Bronchial epithelial cell (primary cell): Measurements from ENCODE around the gene KRTAP10-5. TPM values are rescaled to one million over a fixed set of nuclear protein-coding genes. Genes with fewer than 3 reads are reported as not detected.

Experiments used
- DNase-seq: peaks from one replicate; pipeline ENCODE4 v3.0.0-alpha.2; 2010; ENCODE audit warnings: low read depth
- FAIRE-seq: peaks from 2 replicates; lab custom pipeline; 2011; peaks lifted over from hg19 to GRCh38; lab: Jason Lieb, UNC
- H3K27me3 ChIP-seq: 2 replicates; pipeline ENCODE4 v1.5.1; 2011; ENCODE audit warnings: low read length; ENCODE audit not compliant: control insufficient read depth, insufficient read depth
- H3K36me3 ChIP-seq: 2 replicates; pipeline ENCODE4 v1.5.1; 2011; ENCODE audit warnings: low read length; ENCODE audit not compliant: control insufficient read depth, insufficient read depth
- H3K4me3 ChIP-seq: 2 replicates; pipeline ENCODE4 v1.5.1; 2011; ENCODE audit warnings: mild to moderate bottlenecking, low read depth, low read length, control low read depth
- CTCF ChIP-seq: IDR thresholded peaks from 2 replicates; pipeline ENCODE4 v1.5.1; 2011; ENCODE audit warnings: mild to moderate bottlenecking, moderate library complexity, low read length, control low read depth, inconsistent platforms; ENCODE audit not compliant: insufficient read depth, severe bottlenecking
- total RNA-seq: library from RNA; depleted of rRNA; stranded (reverse); fragments of >200 nt; gene quantifications from 2 replicates; pipeline ENCODE4 v1.2.1, GENCODE V29; 2014

KRTAP10-5 gene
- total RNA-seq, 1 donor from 2014 or later = not detected

DNA sequence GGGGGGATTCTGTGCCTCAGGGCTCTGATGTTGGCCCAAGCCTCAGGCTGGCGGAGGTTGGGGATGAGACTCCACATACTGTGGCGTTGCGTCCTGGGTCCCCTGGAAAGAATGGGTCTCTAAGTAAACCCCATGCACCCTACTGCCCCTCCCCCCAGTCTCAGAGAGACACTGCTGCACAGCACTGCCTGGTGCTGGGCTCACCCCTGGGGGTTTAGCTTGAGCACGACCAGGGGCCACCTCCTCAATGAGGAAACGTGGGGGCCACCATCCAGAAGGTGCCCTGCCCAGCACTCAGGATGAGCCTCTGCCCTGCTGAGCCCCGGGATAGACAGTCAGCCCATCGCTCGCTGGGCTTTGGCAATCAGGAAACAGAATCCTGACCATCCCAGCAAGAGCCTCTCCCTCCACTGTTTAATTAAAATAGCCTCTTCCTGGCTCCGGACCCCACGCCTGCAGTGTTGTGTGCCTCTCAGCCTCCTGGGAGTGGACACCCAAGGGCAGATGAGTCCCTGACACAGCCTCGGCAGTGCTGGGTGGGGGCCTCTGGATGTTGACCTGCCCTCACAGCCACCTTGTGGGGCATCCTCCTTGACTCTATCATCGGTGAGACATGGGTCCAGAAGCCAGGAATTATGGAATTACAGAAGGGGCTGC, 10.4 kb downstream of the KRTAP10-5 start:
- no peak overlapping the region for H3K4me3 ChIP-seq
- H3K27me3 ChIP-seq = no peaks in the 10 kb centered on the region
- no peak for TF ChIP-seq CTCF
- FAIRE-seq (no peak), DNase-seq (no peak)
- no peaks in the 10 kb centered on the region for H3K36me3 ChIP-seq

DNA sequence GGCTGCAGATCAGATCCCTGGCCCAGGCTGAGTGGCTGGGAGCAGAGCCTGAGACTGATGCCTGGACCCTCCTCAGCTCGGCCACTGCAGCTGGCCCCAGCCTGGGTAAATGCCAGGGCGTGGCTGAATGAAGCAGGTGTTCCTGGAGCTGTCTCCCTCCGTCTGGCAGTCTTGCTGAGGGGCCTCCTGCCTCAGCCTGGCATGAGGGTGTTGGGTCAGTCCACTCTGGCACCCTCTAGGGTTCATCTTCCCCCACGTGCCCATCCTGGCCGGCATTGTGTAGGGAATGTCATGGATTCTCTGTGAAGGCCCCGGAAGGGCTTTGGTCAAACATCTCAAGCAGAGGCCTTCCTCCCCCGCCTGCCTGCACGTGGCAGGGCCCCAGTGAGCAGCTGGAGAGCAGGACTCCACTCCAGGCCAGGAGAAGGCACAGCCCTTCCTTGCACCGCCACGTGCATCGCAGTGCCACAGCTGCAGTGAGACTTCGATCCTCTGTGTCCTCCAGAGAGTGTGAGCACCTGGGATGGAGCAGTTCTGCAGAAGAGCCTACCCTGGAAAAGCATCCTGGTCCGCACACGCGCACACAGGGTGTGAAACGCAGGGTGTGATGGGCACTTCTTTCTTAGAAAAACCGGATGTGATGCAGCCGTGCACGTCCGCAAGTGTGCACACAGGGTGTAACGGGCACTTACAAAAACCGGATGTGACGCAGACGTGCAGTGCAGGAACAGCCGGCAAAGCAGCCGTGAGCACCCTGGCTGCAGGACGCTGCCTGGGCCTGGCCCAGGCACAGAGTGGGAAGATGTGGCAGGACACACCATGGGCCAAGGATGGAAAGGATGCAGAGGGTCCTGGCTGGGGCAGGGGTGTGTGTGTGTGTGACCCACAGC, 11.5 kb downstream of the KRTAP10-5 start:
- FAIRE-seq = no peak
- no peak for DNase-seq
- no peak for TF ChIP-seq CTCF
- Histone ChIP-seq H3K4me3 (no peak overlapping the region), H3K36me3 (no peaks in the 10 kb centered on the region), H3K27me3 (no peaks in the 10 kb centered on the region)

- Histone ChIP-seq H3K27me3 (no peaks in the 10 kb centered on the region), H3K36me3 (no peaks in the 10 kb centered on the region), H3K4me3 (no peak overlapping the region)
- TF ChIP-seq CTCF = no peak
- FAIRE-seq (no peak), DNase-seq (no peak)
Measured at GRCh38 chr21:44568261-44568660, 12.1 kb downstream of the KRTAP10-5 start.

DNA sequence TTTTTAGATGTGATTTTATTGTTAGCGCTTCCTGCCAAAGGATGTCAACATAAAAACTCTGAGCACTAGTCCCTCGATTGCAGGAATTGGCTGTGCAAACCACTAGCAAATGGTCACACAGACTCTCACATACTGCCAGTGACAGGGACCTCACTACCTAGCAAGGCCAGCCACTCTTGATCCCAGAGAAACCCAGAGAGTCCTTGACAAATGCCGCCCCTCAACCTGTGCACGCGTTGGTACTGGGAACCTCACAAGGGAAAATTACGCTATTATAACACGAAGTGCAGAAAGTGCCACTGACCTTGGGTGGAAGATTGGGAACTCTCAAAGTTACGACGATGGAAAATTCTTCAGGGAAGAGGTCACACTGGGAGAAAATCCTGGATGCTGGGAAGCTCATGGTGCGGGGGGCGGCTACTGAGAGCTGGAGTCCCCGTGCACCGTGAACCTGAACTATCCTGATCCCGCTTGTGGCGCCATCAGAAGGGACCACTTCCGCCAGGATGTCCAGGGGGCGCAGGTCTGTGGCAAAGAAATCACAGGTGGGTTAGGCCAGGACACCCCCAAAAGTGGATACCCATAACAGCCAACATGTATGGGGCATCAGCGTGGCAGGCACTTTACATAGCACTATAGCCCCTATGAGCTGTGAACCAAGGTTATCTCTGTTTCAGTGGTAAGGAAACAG, 12.8 kb downstream of the KRTAP10-5 start:
- Histone ChIP-seq H3K27me3 (no peaks in the 10 kb centered on the region), H3K4me3 (no peak overlapping the region), H3K36me3 (no peaks in the 10 kb centered on the region)
- no peak for FAIRE-seq
- no peak for DNase-seq
- TF ChIP-seq CTCF = no peak

DNA sequence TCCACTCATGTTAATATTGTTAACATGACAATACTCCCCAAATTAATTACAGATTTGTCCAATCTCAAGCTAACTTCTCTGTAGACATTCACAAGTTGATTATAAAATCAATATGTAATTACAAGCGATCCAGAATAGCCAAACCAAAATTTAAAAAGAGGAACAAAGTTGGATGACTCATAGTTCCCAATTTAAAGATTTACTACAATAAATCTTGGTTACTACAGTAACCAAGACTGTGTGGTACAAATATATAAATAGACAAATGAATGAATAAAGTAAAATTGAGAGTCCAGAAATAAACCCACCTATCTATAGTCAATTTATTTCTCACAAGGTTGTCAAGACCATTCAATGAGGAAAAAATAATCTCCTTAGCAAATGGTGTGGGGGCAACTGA, 14.0 kb downstream of the KRTAP10-5 start:
- no peaks in the 10 kb centered on the region for H3K27me3 ChIP-seq
- DNase-seq (no peak), FAIRE-seq (no peak)
- no peaks in the 10 kb centered on the region for H3K36me3 ChIP-seq
- no peak for TF ChIP-seq CTCF
- no peak overlapping the region for H3K4me3 ChIP-seq
